WI38 (cell line): ENCODE data around the gene LAG3.

Experiments
- H3K4me3 ChIP-seq: 2 replicates; pipeline ENCODE4 v1.5.1; 2011; ENCODE audit warnings: low read depth, mild to moderate bottlenecking, control low read depth, low read length
- TF ChIP-seq, protein P1 (sequence below): IDR thresholded peaks from 2 replicates; pipeline ENCODE4 v1.5.1; 2012; ENCODE audit warnings: low read depth, mild to moderate bottlenecking, control low read depth, low read length

LAG3 gene

DNA sequence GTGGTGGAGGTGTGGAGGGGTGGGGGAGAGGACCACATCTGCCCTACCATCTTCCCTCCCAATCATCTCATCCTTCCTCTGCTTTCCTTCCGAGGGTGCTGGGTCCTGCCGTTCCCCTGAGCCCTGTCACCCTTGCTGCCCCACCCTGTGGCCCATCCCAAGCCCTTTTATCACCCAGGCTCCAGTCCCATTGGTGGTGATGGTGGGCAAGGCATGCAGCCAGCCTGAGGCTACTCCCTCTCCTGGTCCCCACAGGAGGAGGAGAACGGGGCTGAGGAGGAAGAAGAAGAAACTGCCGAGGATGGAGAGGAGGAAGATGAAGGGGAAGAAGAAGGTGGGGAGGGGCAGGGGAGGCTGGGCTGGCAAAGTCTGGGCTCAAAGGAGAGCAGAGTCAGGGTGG is 2.7 kb upstream of the LAG3 start:
- TF ChIP-seq, protein P1, sequence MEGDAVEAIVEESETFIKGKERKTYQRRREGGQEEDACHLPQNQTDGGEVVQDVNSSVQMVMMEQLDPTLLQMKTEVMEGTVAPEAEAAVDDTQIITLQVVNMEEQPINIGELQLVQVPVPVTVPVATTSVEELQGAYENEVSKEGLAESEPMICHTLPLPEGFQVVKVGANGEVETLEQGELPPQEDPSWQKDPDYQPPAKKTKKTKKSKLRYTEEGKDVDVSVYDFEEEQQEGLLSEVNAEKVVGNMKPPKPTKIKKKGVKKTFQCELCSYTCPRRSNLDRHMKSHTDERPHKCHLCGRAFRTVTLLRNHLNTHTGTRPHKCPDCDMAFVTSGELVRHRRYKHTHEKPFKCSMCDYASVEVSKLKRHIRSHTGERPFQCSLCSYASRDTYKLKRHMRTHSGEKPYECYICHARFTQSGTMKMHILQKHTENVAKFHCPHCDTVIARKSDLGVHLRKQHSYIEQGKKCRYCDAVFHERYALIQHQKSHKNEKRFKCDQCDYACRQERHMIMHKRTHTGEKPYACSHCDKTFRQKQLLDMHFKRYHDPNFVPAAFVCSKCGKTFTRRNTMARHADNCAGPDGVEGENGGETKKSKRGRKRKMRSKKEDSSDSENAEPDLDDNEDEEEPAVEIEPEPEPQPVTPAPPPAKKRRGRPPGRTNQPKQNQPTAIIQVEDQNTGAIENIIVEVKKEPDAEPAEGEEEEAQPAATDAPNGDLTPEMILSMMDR, result no peak
- H3K4me3 ChIP-seq, result no peak overlapping the region

DNA sequence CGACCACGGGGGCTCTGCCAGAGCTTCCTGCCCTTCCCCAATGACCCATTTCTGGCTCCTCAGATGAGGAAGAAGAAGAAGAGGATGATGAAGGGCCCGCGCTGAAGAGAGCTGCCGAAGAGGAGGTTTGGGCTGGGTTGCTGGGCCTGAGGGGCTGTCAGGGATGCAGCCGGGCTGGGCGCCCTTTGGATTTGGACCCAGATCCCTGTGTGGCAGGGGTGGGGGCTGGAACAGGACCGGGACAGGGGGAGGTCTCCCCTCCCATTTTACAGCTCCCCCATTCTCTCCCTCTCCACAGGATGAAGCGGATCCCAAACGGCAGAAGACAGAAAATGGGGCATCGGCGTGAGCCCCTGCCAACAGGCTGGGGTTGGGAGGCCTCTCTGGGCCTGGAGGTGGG is 2.2 kb upstream of the LAG3 start:
- no peak overlapping the region for H3K4me3 ChIP-seq
- TF ChIP-seq, protein P1, result no peak

DNA sequence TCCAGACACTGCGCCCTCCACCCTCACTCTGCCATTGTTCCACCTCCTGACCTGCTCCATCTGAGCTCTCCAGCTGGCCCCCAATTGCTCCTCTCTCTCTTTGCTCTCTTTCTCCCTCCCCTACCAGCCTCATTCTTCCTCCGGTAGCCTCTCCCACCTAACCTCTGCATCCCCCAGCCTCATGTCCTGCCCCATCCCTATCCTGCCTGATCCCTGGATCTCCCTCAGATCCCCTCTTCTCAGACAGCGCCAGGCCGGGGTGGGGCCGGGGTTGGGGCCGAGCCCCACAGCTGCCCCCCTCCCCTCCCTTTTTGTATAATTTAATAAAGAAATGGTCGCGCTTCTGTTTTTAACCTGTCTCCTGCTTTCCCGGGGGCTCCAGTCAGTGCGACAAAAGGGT is 1.7 kb upstream of the LAG3 start:
- H3K4me3 ChIP-seq, result no peak overlapping the region
- TF ChIP-seq, protein P1, result no peak

DNA sequence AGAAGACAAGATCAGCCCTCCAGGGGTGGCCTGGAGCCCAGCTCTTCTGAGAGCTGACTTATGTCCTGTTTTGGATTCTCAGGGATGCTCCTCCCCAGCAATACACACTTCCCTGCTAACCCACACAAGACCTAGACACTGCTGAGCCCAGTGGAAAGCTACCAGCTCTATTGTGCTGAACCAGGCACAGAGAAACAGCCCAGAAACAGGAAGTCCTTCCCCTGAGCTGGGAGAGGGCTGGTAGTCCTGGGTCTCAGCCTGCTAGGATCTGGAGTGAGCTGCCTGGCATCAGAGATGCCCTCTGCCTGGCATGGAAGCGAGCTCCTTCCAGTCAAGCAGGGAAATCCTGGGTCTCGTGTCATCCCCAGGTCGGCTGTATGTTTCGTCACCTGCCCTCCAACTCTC is 1.2 kb upstream of the LAG3 start:
- H3K4me3 ChIP-seq, result no peak overlapping the region
- TF ChIP-seq, protein P1, result no peak

DNA sequence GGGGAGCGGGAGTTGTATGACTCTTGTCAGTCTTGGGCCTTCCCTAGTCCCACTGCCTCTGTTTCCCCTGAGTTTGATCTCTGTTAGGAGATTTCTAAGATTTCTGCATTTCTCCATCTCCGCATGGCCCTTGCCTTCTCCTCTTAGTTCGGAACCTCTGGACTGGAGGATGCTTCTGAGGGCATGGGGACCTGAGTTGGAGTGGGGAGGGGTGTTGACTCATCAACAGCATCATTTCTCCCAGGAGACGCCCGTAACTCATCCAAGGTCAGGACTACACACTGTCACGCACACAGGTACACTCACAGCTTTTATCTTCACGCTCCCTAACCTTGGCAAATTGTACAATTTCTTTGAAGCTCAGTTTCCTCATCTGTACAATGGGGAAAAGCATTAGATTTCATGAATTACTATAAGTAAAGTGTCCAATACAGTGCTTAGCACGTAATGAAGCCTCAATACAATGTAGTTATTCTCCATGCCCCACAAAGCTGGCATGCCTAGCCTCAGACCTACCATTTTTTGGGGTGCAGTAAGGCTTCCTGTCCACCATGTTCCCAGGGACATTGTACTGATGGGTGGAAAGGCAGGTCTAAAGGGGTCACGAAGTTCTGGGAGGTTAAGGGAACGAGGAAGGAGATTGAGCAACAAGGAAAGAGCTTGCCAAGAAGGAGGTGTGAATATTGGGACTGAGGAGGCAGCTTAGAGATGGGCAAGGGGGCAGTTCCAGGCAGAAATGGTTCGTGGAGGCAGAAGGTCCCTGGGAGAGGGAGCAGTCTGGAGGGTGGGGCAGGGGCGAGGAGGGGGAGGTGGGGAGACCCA is 600 bp upstream of the LAG3 start:
- TF ChIP-seq, protein P1, result no peak
- no peak overlapping the region for H3K4me3 ChIP-seq

DNA sequence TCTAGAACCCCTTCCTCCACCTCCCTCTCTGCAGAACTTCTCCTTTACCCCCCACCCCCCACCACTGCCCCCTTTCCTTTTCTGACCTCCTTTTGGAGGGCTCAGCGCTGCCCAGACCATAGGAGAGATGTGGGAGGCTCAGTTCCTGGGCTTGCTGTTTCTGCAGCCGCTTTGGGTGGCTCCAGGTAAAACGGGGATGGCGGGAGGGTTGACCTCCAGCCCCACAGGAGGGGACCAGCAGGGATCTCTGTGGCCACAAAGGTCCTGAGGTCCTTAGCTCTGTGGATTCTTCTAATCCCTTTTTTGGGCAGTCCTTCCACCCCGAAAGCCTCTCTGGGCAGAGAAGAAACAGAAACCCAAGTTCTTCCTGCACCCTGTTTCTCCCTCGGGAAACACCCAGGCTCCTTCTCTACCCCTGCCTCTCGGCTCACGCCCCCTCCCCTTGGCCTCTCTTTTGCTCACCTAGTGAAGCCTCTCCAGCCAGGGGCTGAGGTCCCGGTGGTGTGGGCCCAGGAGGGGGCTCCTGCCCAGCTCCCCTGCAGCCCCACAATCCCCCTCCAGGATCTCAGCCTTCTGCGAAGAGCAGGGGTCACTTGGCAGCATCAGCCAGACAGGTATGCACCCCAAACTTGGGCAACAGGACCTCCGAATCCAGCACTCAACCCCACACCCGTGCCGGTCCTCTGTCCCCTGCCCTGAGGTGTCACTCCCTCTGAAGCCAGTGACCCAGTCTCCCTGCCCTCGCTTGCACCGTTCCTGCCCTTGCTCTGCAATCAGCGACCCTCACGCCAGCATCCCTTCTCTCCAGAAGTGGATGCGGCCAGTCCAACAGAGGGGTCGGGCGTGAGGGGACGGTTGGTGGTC is 638 bp downstream of the LAG3 start:
- H3K4me3 ChIP-seq, result no peak overlapping the region
- TF ChIP-seq, protein P1, result no peak
